OCI-LY7 (cell line): Measurements from ENCODE around the gene IL4I1. TPM values are rescaled to one million over a fixed set of nuclear protein-coding genes. Genes with fewer than 3 reads are reported as not detected.
"Not testable (repeated sequence)": the region's sequence is repeated elsewhere in the genome, so short reads cannot be mapped to it uniquely, and the experiment has no call there.

Source experiments
- Bru-seq: library from RNA; stranded (reverse); fragments of 400-500 nt; gene quantifications from one replicate; lab custom pipeline; 2021; lab: Mats Ljungman, UMichigan
- BruChase-seq, 2 experiments: library from RNA; stranded (reverse); fragments of 400-500 nt; gene quantifications; one replicate each; lab custom pipeline; 2021; lab: Mats Ljungman, UMichigan
- BruUV-seq: library from RNA; stranded (reverse); fragments of 400-500 nt; replicated peaks from 2 replicates; lab custom pipeline; 2021; lab: Mats Ljungman, UMichigan
- CTCF ChIA-PET: fragments of 300-600 bp; sonication (Branson Sonifier 250); formaldehyde crosslinking; loops from one replicate; lab custom pipeline; 2022; ENCODE audit warnings: antibody characterized with exemption; ENCODE audit not compliant: unreplicated experiment; lab: Charles Lee
- POLR2A ChIA-PET: fragments of 300-600 bp; sonication (Branson Sonifier 250); formaldehyde crosslinking; loops from one replicate; lab custom pipeline; 2022; ENCODE audit warnings: antibody characterized with exemption; lab: Charles Lee
- DNase-seq: peaks from one replicate; pipeline ENCODE4 v3.0.0-alpha.2; 2015; ENCODE audit warnings: low spot score
- H2AFZ ChIP-seq: fragments of 200-600 bp; sonication (generic), shearing (Covaris generic); 2 replicates; pipeline ENCODE4 v1.6.1; 2014; ENCODE audit warnings: mild to moderate bottlenecking, antibody characterized with exemption, low read length, moderate library complexity
- H3K27ac ChIP-seq: fragments of 200-600 bp; sonication (generic); 2 replicates; pipeline ENCODE4 v1.5.1; 2014; ENCODE audit warnings: mixed run types, low read depth, mild to moderate bottlenecking, moderate library complexity, low read length, inconsistent platforms; ENCODE audit not compliant: poor library complexity, severe bottlenecking
- H3K36me3 ChIP-seq: fragments of 200-600 bp; sonication (generic); 2 replicates; pipeline ENCODE4 v1.6.1; 2014; ENCODE audit warnings: mild to moderate bottlenecking, antibody characterized with exemption, low read length, moderate library complexity, mixed read lengths; ENCODE audit not compliant: insufficient read depth
- H3K4me1 ChIP-seq: fragments of 200-600 bp; sonication (generic); 2 replicates; pipeline ENCODE4 v1.5.1; 2014; ENCODE audit warnings: mild to moderate bottlenecking, low read length; ENCODE audit not compliant: insufficient read depth, poor library complexity, severe bottlenecking
- H3K4me2 ChIP-seq: fragments of 200-600 bp; sonication (generic); 2 replicates; pipeline ENCODE4 v1.6.1; 2014; ENCODE audit warnings: mild to moderate bottlenecking, low read length
- H3K4me3 ChIP-seq: fragments of 200-600 bp; sonication (generic); 2 replicates; pipeline ENCODE4 v1.5.1; 2014; ENCODE audit warnings: mild to moderate bottlenecking, low read depth, low read length; ENCODE audit not compliant: poor library complexity, severe bottlenecking
- H3K79me2 ChIP-seq: fragments of 200-600 bp; sonication (generic); 2 replicates; pipeline ENCODE4 v1.6.1; 2016; ENCODE audit warnings: low read depth, mild to moderate bottlenecking, low read length, moderate library complexity, mixed read lengths; ENCODE audit not compliant: insufficient read depth
- H3K9me2 ChIP-seq: fragments of 200-600 bp; sonication (generic); 2 replicates; pipeline ENCODE4 v1.6.1; 2016; ENCODE audit warnings: mild to moderate bottlenecking, low read length, mixed read lengths; ENCODE audit not compliant: insufficient read depth
- H3K9me3 ChIP-seq: fragments of 200-600 bp; sonication (generic); 2 replicates; pipeline ENCODE4 v1.6.1; 2014; ENCODE audit warnings: mild to moderate bottlenecking, mixed run types, low read length, mixed read lengths
- H4K20me1 ChIP-seq: fragments of 200-600 bp; sonication (generic); 2 replicates; pipeline ENCODE4 v1.6.1; 2014; ENCODE audit warnings: mild to moderate bottlenecking, antibody characterized with exemption, low read length, moderate library complexity, mixed read lengths; ENCODE audit not compliant: insufficient read depth
- CTCF ChIP-seq: fragments of 200-600 bp; sonication (generic); conservative IDR thresholded peaks from 2 replicates; pipeline ENCODE4 v1.5.1; 2014; ENCODE audit warnings: mild to moderate bottlenecking, antibody characterized with exemption, low read length, moderate library complexity, mixed read lengths
- intact Hi-C: fragments of 100-400 bp; cut with micrococcal nuclease; formaldehyde crosslinking; loops from one replicate; pipeline ENCODE4 v1.10.0; 2022; ENCODE audit not compliant: unreplicated experiment
- long read RNA-seq: library from polyadenylated mRNA; stranded (forward); transcript quantifications from one replicate; pipeline ENCODE4 v2.0.0, GENCODE V29; 2022
- total RNA-seq, 2 experiments: library from RNA; depleted of rRNA in 1 of 2; stranded (reverse); fragments of >200 nt in 1 of 2; shearing (Covaris generic) in 1 of 2; gene quantifications; 2 replicates each; pipeline ENCODE4 v1.2.3, GENCODE V29; 2014 to 2022

IL4I1 gene
- total RNA-seq (2014; rRNA removed; shearing (Covaris generic)) (0.25 and 0.39 TPM in 2 replicates), total RNA-seq (2022) (1.7 and 1.8 TPM in 2 replicates), Bru-seq, nascent RNA (percentile 27 among the genes with signal in this experiment), BruChase-seq, experiment 1, labeled RNA remaining after a 6-hour chase (percentile 27 among the genes with signal in this experiment), BruChase-seq, experiment 2, labeled RNA remaining after a 2-hour chase (percentile 27 among the genes with signal in this experiment)
- long read RNA-seq, partial matches to known transcripts = 0 of 3 reads
- long read RNA-seq, other reads (novel, unspliced or antisense) = 2 of 3 reads

GRCh38 chr19:49896863-49897621 is at the start of gene IL4I1:
Gene IL4I1 (minus strand): TSS chr19:49896887. CDS start chr19:49896160, 727 bp downstream.
- no peaks in the 10 kb centered on the region for H4K20me1 ChIP-seq
- DNase-seq = peak; percentile 77
- BruUV-seq = no TSS peak
- no peaks in the 10 kb centered on the region for H3K9me3 ChIP-seq
- no peaks in the 10 kb centered on the region for H3K9me2 ChIP-seq
- H3K79me2 ChIP-seq = no peaks in the 10 kb centered on the region
- H3K4me1 ChIP-seq = peaks cover 43% of the 10 kb centered on the region
- intact Hi-C loops = loop anchor here (1.0 kb wide), 1 partner anchor 27 kb away; no protein-coding TSS in a partner anchor
- peak within 1 kb of the TSS; percentile 63; the same call in 1 of the 2 replicates for H2AFZ ChIP-seq
- H3K4me3 ChIP-seq = peak within 1 kb of the TSS; percentile 55
- ChIA-PET CTCF (no interaction called here), POLR2A (interaction anchor here (1.2 to 1.8 kb wide), 2 partner anchors 28 to 32 kb away, joined by 4 to 6 read pairs; partner anchors contain the start of gene ATF5)
- no peaks in the 10 kb centered on the region for H3K36me3 ChIP-seq
- TF ChIP-seq CTCF = no peak
- H3K4me2 ChIP-seq = peak within 1 kb of the TSS; percentile 96
- H3K27ac ChIP-seq = peak within 1 kb of the TSS; percentile 66

- Histone ChIP-seq H4K20me1 (no peaks in the 10 kb centered on the region), H3K4me1 (no peaks in the 10 kb centered on the region), H2AFZ (no peak overlapping the region), H3K9me2 (no peaks in the 10 kb centered on the region), H3K4me2 (no peak overlapping the region), H3K27ac (no peak overlapping the region), H3K79me2 (no peaks in the 10 kb centered on the region), H3K9me3 (no peaks in the 10 kb centered on the region), H3K4me3 (no peak overlapping the region), H3K36me3 (no peaks in the 10 kb centered on the region)
- ChIA-PET CTCF (no interaction called here), POLR2A (no interaction called here)
- DNase-seq = no peak
- TF ChIP-seq CTCF = no peak
- no TSS peak for BruUV-seq
- intact Hi-C loops = no loop called here
Measured at GRCh38 chr19:49946415-49946814, 49.7 kb upstream of the IL4I1 start.

- H3K27ac ChIP-seq, H3K4me1 ChIP-seq, H3K4me2 ChIP-seq, DNase-seq, intact Hi-C loops, H3K4me3 ChIP-seq, H3K79me2 ChIP-seq, POLR2A ChIA-PET, H3K36me3 ChIP-seq, BruUV-seq, H3K9me2 ChIP-seq, CTCF ChIA-PET, H2AFZ ChIP-seq, H3K9me3 ChIP-seq, H4K20me1 ChIP-seq: not testable (repeated sequence)
Measured at GRCh38 chr19:49944567-49944966, 47.9 kb upstream of the IL4I1 start.
